Occipital lobe (tissue), 2 donors: Measurements from ENCODE around the gene GOLGA8S. TPM values are rescaled to one million over a fixed set of nuclear protein-coding genes. Genes with fewer than 3 reads are reported as not detected.
"Not testable (repeated sequence)": the region's sequence is repeated elsewhere in the genome, so short reads cannot be mapped to it uniquely, and the experiment has no call there.

Source experiments
- DNase-seq: peaks from one replicate; lab custom pipeline; 2025; lab: John Stamatoyannopoulos, UW
- total RNA-seq: library from RNA; depleted of rRNA; stranded (reverse); fragments of >200 nt; gene quantifications from one replicate; pipeline ENCODE4 v1.2.3, GENCODE V29; 2014

GOLGA8S gene, protein sequence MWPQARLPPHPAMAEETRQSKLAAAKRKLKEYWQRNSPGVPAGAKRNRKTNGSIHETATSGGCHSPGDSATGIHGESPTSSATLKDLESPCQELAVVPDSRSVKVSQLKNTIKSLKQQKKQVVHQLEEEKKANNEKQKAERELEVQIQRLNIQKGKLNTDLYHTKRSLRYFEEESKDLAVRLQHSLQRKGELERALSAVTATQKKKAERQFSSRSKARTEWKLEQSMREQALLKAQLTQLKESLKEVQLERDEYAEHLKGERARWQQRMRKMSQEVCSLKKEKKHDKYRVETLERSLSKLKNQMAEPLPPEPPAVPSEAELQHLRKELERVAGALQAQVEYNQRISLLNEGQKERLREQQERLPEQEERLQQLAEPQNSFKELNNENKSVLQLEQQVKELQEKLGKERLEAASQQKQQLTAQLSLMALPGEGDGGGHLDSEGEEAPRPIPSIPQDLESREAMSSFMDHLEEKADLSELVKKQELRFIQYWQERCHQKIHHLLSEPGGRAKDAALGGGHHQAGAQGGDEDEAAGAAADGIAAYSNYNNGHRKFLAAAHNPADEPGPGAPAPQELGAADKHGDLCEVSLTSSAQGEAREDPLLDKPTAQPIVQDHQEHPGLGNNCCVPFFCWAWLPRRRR
- total RNA-seq: not detected

DNA sequence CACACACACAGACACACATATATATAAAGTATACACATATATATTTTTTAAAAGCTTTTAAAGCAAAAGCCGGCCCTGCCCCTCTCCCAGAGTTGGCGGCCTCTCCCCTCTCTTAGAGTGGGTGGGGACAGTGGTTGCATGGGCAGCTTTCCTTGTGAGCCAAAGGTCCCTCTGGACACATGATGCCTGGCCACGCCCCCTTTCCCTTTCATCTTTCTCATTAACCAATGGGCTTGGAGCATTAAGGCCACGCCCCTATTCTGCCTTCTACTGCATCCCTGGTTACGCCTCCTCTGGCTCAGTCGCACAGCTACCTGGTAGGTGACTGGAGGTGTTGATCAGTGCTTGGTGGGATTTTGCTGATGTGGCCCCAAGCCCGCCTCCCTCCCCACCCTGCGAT, at the start of gene GOLGA8S:
Gene GOLGA8S (plus strand): TSS at position 301 of the 400 bp plus-strand sequence. CDS start 62 bp downstream, at position 363.
- not testable (repeated sequence) for DNase-seq

DNA sequence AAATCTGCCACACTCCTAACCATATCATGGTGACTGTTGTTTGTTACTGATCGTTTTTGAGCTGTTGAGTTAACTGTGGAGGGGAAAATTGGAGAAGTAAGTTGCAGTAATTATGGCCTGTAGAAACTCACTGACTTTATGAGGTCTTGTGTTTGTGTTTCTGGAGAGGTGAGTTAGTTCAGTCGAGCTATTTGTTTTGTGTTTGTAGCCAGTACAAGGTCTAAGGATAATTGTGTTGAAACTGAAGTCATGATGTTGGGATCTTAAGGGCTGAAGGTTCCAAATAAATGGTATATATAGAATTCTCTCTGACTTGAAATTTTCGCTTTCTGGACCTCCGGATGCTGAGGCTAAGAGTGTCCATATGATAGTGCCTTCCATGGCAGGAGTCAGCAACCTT, 49.7 kb upstream of the GOLGA8S start:
- not testable (repeated sequence) for DNase-seq

DNA sequence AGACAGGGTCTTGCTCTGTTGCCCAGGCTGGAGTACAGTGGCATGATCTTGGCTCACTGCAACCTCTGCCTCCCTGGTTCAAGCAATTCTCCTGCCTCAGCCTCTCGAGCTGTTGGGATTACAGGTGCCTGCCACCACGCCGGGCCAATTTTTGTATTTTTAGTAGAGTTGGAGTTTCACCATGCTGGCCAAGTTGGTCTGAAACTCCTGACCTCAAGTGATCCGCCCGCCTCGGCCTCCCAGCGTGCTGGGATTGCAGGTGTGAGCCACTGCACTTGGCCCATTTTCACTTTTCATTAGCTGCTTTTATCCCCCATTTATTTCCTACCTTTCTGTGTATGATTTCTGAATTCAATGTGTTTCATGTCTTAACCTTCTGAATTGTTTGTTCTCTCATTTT, 48.6 kb upstream of the GOLGA8S start:
- not testable (repeated sequence) for DNase-seq

DNA sequence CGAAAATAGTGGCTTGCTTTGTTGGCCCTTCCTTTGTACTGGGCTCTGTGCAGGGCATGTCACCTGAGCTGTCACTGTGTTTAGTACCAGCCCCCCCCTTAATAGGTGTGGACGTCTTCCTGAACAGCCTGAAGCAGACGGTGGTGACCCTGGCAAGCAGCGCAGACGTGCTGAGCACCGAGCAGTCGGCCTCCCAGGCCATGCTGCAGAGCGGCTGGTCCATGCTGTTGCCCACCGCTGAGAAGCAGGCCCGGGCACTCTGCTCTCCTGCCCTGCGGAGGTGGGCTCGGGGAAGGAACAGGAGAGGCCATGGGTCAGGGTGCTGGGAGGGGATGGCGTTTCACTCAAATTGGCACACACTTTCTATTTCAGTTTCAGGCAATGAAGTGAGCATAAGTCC, 43.3 kb upstream of the GOLGA8S start:
- not testable (repeated sequence) for DNase-seq

DNA sequence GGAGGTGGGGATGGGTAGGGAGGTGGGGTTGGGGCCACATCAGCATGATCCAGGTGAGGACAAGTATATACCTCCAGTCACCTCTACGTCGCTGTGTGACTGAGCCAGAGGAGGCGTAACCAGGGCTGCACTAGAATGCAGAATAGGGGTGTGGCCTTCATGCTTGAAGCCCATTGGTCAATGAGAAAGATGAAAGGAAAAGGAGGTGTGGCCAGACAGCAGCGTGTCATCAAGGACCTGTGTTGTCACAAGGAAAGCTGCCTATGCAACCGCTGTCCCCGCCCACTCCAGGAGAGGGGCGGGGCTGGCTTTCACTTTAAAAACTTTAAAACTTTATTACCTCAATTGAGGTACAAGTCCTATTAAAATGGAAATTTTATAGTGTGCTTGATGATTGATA, 20.5 kb upstream of the GOLGA8S start, which contains the start of gene GOLGA6L26:
Gene GOLGA6L26 (minus strand): TSS at position 101 of the 400 bp plus-strand sequence. CDS start 61 bp downstream, at position 40.
- DNase-seq: not testable (repeated sequence)

DNA sequence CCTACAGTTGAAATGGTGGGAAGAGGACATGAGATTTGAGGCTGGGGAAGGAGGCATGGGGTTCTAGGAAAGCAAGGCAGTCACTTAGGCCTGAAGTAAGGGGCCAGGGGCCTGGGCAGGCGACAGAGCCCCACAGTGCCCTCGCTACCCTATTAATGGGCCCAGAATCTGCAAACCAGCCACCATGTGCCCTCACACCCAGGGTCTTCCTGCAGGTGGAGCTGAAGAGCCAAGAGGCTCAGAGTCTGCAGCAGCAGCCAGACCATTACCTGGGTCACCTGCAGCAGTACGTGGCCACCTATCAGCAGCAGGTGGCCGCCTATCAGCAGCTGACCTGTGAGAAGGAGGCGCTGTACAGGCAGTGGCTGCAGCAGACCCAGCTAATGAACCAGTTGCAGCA, 8.1 kb downstream of the GOLGA8S start:
- DNase-seq: not testable (repeated sequence)

DNA sequence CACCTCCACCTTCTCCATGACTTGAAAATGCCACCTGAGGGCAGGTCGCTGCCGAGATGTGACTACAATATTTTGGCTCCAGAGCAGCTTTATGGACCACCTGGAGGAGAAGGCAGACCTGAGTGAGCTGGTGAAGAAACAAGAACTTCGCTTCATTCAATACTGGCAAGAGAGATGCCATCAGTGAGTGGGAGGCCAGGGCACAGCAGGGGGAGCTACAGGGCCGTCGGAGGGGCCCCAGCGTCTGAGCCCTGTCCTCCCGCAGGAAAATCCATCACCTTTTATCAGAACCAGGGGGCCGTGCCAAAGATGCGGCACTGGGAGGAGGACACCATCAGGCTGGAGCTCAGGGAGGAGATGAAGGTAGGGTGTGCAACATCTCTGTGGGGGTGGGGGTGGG, 9.7 kb downstream of the GOLGA8S start:
- DNase-seq: not testable (repeated sequence)

DNA sequence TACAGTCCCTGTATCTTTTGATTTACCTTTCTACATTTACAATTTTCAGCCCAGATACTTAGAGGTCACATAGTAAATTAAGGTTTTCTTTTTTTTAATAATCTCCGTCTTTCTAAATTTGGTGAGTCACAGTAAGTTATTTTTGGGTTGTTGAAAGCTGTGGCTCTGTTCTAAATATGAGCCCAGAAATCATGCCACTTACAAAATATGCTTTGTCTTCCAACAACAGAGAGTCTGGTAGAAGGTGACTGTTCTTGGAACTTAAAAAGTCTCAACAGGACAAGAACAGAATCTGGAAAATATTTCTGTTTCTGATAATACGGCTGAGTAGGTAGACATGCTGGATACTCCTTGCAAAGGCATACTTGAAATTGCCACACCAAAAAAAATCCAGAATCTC, 16.0 kb downstream of the GOLGA8S start:
- DNase-seq: no peak

DNA sequence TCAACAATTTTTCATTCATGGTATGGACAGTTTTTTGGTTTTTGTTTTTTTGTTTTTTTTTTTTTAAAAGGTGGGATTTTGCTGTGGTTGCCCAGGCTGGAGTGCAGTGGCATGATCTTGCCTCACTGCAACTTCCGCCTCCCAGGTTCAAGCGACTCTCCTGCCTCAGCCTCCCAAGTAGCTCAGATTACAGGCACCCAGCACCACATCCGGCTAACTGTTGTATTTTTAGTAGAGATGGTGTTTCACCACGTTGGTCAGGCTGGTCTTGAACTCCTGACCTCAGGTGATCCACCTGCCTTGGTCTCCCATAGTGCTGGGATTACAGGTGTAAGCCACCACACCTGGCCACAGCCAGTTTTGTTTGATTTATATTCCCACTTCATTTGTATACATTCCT, 16.6 kb downstream of the GOLGA8S start:
- DNase-seq: not testable (repeated sequence)

DNA sequence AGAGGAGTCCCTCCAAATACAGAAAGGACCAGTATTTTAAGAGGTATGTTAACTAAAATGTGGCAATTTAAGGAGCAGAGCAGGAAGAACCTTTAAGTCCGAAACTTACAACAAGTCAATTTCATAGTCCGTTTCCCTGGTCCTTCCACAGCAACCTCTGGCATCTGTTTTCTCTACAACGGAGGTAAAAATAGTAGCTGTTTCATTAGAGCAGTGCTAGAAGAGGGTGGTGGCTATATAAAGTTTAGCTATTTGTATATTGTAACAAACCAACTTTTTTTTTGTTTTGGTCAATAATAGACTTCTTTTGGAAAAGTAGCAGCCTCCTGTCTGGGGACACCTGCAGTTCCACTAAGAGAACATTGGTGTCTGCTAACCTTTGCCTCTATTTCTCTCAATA, 17.3 kb downstream of the GOLGA8S start:
- not testable (repeated sequence) for DNase-seq

DNA sequence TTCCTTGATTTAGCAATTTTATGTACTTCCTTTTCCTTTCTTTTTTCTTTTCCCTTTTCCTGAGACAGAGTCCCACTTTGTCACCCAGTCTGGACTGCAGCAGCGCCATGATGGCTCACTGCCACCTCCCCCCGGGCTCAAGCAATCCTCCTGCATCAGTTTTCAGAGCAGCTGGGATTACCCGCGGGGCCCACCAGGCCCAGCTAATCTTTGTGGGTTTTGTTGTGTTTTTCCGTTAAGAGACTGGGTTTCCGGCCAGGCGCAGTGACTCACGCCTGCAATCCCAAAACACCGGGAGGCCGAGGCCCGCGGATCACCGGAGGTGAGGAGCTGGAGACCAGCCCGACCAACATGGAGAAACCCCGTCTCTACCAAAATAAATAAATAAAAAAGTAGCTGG, 17.7 kb downstream of the GOLGA8S start:
- DNase-seq: no peak

DNA sequence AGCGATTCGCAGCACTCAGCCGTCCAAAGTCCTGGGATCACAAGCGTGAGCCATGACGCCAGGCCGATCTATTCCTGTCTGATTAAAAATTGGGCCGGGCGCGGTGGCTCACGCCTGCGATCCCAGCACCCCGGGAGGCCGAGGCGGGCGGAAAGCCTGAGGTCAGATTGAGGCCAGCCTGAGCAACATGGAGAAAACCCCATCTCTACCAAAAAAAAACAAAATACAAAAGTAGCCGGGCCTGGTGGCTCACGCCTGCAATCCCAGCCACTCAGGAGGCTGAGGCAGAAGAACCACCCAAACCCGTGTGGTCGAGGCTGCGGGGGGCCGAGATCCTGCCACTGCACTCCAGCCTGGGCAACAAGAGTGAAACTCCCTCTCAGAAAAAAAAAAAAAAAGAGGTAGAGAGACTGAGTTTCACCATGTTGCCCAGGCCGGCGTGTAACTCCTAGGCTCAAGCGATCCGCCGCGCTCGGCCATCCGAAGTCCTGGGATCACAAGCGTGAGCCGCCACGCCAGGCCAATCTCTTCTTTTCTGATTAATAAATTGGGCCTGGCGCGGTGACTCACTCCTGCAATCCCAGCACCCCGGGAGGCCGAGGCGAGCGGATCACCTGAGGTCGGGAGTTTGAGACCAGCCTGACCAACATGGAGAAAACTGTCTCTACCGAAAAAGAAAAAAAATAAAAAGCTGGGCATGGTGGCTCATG, 18.5 kb downstream of the GOLGA8S start:
- not testable (repeated sequence) for DNase-seq

DNA sequence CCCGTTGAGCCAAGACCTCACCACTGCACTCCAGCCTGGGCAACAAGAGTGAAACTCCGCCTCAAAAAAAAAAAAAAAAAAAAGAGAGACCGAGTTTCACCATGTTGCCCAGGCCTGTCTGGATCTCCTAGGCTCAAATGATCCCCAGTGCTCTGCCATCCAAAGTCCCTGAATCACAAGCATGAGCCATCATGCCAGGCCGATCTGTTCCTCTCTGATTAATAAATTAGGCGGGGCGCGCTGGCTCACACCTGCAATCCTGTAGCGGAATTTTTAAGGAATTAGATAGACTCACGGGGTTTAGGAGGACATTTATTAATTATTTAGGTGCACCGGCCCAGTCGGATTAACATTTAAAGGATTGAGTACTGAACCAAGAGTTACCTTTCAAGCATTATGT, 19.7 kb downstream of the GOLGA8S start:
- not testable (repeated sequence) for DNase-seq

DNA sequence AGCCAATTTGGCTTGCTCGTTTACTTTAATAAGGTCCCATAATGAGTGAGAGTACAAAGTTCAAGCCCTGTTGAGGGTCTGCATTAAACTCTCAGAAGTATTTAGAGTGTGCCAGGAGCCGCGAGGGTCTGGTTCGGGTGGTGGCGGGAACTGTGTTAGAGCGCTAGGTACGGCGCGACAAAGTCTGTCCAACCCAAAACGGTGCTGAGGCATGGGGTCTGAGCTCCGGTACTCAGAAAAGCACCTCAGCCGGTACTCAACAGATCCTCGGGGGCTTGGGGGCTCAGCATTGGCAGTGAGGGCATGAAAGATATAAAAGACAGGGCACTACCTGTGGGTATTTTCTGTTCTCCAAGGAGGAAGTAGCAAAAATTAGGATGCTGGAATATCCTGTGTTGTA, 24.4 kb downstream of the GOLGA8S start:
- not testable (repeated sequence) for DNase-seq

DNA sequence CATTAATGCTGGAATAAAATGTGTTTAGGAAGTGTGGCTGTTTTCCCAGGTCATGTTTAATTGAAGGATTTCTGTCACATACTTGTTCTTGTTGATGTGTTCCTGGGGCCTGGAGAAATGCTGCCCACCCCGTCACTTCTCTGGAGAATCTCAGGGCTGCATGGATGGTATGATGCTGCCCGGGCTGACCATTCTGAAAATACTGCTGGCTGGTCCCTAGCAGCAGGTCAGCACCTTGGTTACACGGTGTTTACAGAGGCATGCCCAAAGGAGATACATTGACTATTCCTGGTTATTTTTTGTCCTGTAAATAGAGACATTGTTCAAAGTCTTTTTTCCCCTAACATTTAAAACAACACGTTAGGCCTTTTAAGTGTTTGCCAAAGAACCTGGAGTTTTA, 26.2 kb downstream of the GOLGA8S start:
- not testable (repeated sequence) for DNase-seq

DNA sequence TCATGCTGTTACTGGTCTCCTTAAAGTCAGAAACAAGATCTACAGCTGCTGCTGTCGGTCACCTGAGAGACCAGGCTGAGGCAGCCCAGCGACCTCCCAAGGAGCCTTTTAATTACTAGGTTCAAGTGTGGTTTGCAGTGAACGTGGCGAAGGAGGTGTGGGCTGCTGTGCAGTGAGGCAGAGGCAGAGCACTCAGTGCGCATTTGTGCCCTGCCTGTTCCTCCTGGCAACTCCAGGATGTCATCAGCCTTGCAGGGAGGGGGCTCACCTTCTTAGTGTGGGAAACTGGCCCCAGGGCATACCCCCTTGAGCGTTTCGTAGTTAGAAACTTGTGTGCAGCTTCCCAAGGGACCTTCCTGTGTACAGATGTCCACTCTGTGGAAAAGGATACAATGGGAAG, 26.6 kb downstream of the GOLGA8S start:
- not testable (repeated sequence) for DNase-seq

DNA sequence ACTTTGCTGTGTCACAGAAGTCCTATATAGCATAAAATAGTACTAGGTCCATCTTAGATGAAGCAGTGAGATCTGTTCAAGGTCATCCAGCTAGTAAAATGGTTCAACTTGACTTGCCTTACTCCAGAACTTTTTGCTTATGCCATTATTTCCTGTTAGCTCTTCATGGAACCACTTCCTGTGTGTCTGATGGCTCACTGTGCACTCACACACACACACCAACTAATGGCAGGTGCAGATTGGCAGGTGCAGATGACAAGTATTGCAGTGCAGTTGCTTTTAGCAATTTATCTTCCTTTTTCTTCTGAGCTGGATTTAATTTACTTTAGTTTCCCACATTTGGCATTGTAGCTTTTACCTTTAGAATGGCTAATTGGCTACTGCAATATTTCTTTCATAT, 29.8 kb downstream of the GOLGA8S start:
- no peak for DNase-seq

DNA sequence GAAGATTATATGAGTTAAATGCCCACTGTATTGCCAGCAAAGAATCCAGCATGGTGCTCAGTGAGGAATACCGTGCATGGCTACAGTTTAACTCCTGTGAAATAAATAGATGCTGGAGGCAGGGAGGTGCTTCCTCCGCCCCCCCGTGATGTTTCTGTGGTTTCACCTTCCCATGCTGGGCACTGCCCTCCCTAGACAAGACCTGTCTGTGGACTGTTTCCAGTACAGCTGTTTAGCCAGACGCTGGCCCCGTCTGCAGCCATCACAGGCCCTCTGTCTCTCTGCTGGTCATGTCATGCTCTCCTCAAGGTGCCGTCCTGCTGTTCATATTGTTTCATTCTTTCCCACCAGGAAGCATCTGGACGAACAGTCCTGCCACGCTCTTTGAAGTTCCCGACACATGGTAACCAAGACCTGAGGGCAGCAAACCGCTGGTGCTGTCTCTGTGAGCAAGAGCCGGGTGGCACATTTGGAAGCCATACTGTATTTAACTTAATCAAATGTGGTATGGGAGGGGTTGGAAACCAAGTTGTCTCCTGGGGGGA, 31.4 kb downstream of the GOLGA8S start:
- DNase-seq: no peak

DNA sequence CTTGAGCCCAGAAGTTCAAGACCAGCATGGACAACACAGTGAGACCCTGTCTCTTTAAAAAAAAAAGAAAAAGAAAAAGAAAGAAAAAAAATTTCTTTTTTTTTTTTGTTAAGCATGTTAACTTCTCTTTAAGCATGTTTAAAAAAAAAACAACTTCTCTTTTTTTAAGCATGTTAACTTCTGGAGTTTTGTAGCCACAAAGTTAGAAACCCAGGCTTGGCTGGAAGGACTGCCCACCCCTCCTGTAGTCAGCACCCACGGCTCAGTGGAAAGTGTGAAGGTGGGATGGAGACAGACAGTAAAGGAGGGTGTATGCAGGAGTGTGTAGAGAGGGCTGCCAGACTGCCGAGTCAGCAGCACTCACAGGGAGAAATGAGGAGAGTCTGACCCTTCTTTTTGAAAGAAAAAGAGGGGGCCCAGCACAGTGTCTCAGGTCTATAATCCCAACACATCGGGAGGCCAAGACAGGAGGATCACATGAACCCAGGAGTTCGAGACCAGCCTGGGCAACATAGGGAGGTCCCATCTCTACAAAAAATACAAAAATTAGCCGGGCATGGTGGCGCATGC, 33.2 kb downstream of the GOLGA8S start:
- DNase-seq: no peak

DNA sequence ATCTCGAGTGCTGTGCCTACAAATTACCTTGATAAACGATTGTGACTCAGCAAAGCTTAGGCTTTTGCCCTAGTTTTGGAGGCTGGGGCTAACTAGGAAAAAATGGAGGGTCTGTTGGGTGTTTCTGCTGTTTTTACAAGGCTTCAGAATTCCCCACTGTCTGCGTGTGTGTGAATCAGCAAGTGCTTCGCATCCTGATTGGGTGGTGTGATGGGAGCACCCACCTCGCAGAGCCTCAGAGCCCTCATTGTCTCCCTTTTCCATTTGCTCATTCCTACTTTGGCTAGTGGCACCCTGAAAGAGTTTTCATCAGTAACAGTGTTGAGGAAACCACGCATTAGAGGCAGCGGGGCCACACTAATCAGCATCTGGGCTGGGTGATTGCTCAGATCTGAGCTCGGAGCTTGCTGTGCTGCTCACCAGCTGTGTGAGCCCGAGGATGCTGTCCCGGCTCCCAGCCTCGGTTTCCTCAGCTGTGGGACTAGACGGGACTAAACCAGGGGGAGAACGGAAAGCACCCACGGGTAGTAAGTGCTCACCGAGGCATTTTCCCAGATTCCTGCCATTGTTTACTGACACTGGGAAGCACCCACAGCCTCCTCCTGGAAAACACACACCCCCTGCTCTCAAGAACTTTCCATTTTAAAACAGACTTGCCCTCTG, 40.6 kb downstream of the GOLGA8S start:
- no peak for DNase-seq

DNA sequence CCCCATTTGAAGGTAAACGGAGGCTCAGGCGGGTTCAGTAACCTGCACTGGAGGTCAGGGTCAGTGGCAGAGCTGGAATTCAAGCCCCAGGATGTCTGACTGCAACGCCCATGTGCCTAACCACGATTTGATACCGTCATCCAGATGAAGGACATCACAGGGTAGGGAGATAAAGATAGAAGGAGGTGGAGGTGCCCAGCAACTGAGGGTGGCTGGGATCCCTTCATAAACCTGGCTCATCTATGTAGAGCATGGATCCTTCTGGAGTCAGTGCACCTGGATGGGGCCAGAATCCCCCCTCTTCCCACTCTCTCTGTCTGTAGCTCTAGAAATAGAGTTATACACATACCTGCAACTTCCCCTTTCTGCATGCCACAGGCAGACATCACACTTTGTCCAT, 41.3 kb downstream of the GOLGA8S start:
- DNase-seq: no peak
